ENCODE measurements around the gene BMPR1A. TPM values are rescaled to one million over a fixed set of nuclear protein-coding genes. Genes with fewer than 3 reads are reported as not detected.
"Not testable (repeated sequence)": the region's sequence is repeated elsewhere in the genome, so short reads cannot be mapped to it uniquely, and the experiment has no call there.

BMPR1A gene
- polyA plus RNA-seq, 3 donors, result 0.25 to 0.67 (median 0.61) TPM

GRCh38 chr10:86862786-86863483, 106.5 kb downstream of the BMPR1A start:
- no peak for DNase-seq
- no peaks in the 10 kb centered on the region for H3K36me3 ChIP-seq (replicated peaks in 1 of 2; ENCODE audit: control insufficient read depth in 1 of 2, insufficient read depth in 2 of 2, low read length in 2 of 2)
- H3K27ac ChIP-seq (ENCODE audit: low read depth in 1 of 2, low read length in 2 of 2), result no peak overlapping the region
- no peak overlapping the region for H3K4me3 ChIP-seq (replicated peaks in 1 of 3; ENCODE audit: low read depth in 2 of 3, low read length in 3 of 3)
- peaks cover 0 to 2% of the 10 kb centered on the region in 2 donors for H3K27me3 ChIP-seq (ENCODE audit: control insufficient read depth in 2 of 2, insufficient read depth in 2 of 2, low read length in 2 of 2)
- H3K4me2 ChIP-seq (replicated peaks; ENCODE audit: extremely low read depth, low read length, poor library complexity, severe bottlenecking), result no peak overlapping the region
- no peak for TF ChIP-seq CTCF (IDR thresholded peaks at IDR 0.05)
- Mint-ChIP-seq H3K4me1 (peaks cover 5% of the 10 kb centered on the region), H3K27ac (no peak overlapping the region), H3K27me3 (ENCODE audit: low read depth in 3 of 3) (peaks cover 2 to 5% (median 2%) of the 10 kb centered on the region in 3 donors), H3K4me3 (no peak overlapping the region), H3K36me3 (no peaks in the 10 kb centered on the region), H3K9me3 (no peaks in the 10 kb centered on the region)
- intact Hi-C loops (cut with micrococcal nuclease), result no loop called here
- no CpG with 5 or more reads among the region's 7 CpGs for WGBS (ENCODE audit: insufficient coverage)
- H3K9ac ChIP-seq (ENCODE audit: insufficient read depth, low read length, poor library complexity, severe bottlenecking), result no peak overlapping the region
- H4K20me1 ChIP-seq (ENCODE audit: insufficient read depth, low read length), result no peaks in the 10 kb centered on the region
- no peak overlapping the region for H2AFZ ChIP-seq (ENCODE audit: insufficient read depth, low read depth, low read length, poor library complexity, severe bottlenecking)
- H3K79me2 ChIP-seq (ENCODE audit: insufficient read depth, low read length), result no peaks in the 10 kb centered on the region
- no peaks in the 10 kb centered on the region for H3K9me3 ChIP-seq (replicated peaks in 1 of 2; ENCODE audit: control insufficient read depth in 1 of 2, insufficient read depth in 1 of 2, low read length in 2 of 2)
- H3K4me1 ChIP-seq (ENCODE audit: control insufficient read depth in 1 of 2, insufficient read depth in 2 of 2, low read length in 2 of 2), result no peaks in the 10 kb centered on the region

GRCh38 chr10:86863484-86863842, 107.0 kb downstream of the BMPR1A start:
- H2AFZ ChIP-seq (ENCODE audit: insufficient read depth, low read depth, low read length, poor library complexity, severe bottlenecking), result no peak overlapping the region
- intact Hi-C loops (cut with micrococcal nuclease), result no loop called here
- no peaks in the 10 kb centered on the region for H3K36me3 ChIP-seq (replicated peaks in 1 of 2; ENCODE audit: control insufficient read depth in 1 of 2, insufficient read depth in 2 of 2, low read length in 2 of 2)
- H4K20me1 ChIP-seq (ENCODE audit: insufficient read depth, low read length), result no peaks in the 10 kb centered on the region
- no peaks in the 10 kb centered on the region for H3K36me3 Mint-ChIP-seq
- H3K9ac ChIP-seq (ENCODE audit: insufficient read depth, low read length, poor library complexity, severe bottlenecking), result no peak overlapping the region
- no peaks in the 10 kb centered on the region for H3K79me2 ChIP-seq (ENCODE audit: insufficient read depth, low read length)
- H3K27me3 ChIP-seq (ENCODE audit: control insufficient read depth in 2 of 2, insufficient read depth in 2 of 2, low read length in 2 of 2), result peaks cover 0 to 3% of the 10 kb centered on the region in 2 donors
- H3K27ac ChIP-seq (ENCODE audit: low read depth in 1 of 2, low read length in 2 of 2), result no peak overlapping the region
- H3K9me3 ChIP-seq (replicated peaks in 1 of 2; ENCODE audit: control insufficient read depth in 1 of 2, insufficient read depth in 1 of 2, low read length in 2 of 2), result no peaks in the 10 kb centered on the region
- H3K4me2 ChIP-seq (replicated peaks; ENCODE audit: extremely low read depth, low read length, poor library complexity, severe bottlenecking), result no peak overlapping the region
- no peak overlapping the region for H3K27ac Mint-ChIP-seq
- H3K4me1 ChIP-seq (ENCODE audit: control insufficient read depth in 1 of 2, insufficient read depth in 2 of 2, low read length in 2 of 2), result no peaks in the 10 kb centered on the region
- no peak overlapping the region for H3K4me3 ChIP-seq (replicated peaks in 1 of 3; ENCODE audit: low read depth in 2 of 3, low read length in 3 of 3)
- WGBS (ENCODE audit: insufficient coverage), result 94% methylated on average over 2 of the region's 3 CpGs
- no peak for TF ChIP-seq CTCF (IDR thresholded peaks at IDR 0.05)
- H3K27me3 Mint-ChIP-seq (ENCODE audit: low read depth in 3 of 3), result peaks cover 2 to 6% (median 2%) of the 10 kb centered on the region in 3 donors
- DNase-seq, result no peak
- H3K4me3 Mint-ChIP-seq, result no peak overlapping the region
- H3K4me1 Mint-ChIP-seq, result peaks cover 2% of the 10 kb centered on the region
- no peaks in the 10 kb centered on the region for H3K9me3 Mint-ChIP-seq

GRCh38 chr10:86865011-86865811, 108.8 kb downstream of the BMPR1A start:
- H3K4me3 ChIP-seq (replicated peaks in 1 of 3; ENCODE audit: low read depth in 2 of 3, low read length in 3 of 3), result not testable (repeated sequence)

More at GRCh38 chr10:86865011-86865811, 108.8 kb downstream of the BMPR1A start:
- H3K9ac ChIP-seq (ENCODE audit: insufficient read depth, low read length, poor library complexity, severe bottlenecking); H3K9me3 ChIP-seq (replicated peaks in 1 of 2; ENCODE audit: control insufficient read depth in 1 of 2, insufficient read depth in 1 of 2, low read length in 2 of 2); H3K4me1 ChIP-seq (ENCODE audit: control insufficient read depth in 1 of 2, insufficient read depth in 2 of 2, low read length in 2 of 2); H3K27ac ChIP-seq (ENCODE audit: low read depth in 1 of 2, low read length in 2 of 2); H3K9me3 Mint-ChIP-seq; H3K4me2 ChIP-seq (replicated peaks; ENCODE audit: extremely low read depth, low read length, poor library complexity, severe bottlenecking); H3K4me3 Mint-ChIP-seq; intact Hi-C loops (cut with micrococcal nuclease); DNase-seq; H3K36me3 ChIP-seq (replicated peaks in 1 of 2; ENCODE audit: control insufficient read depth in 1 of 2, insufficient read depth in 2 of 2, low read length in 2 of 2); H4K20me1 ChIP-seq (ENCODE audit: insufficient read depth, low read length); H3K79me2 ChIP-seq (ENCODE audit: insufficient read depth, low read length); H3K27ac Mint-ChIP-seq; H2AFZ ChIP-seq (ENCODE audit: insufficient read depth, low read depth, low read length, poor library complexity, severe bottlenecking); H3K4me1 Mint-ChIP-seq; H3K36me3 Mint-ChIP-seq; H3K27me3 ChIP-seq (ENCODE audit: control insufficient read depth in 2 of 2, insufficient read depth in 2 of 2, low read length in 2 of 2); H3K27me3 Mint-ChIP-seq (ENCODE audit: low read depth in 3 of 3): not testable (repeated sequence)
- WGBS (ENCODE audit: insufficient coverage), result 89% methylated on average over 6 of the region's 11 CpGs

All from CD14-positive monocyte (primary cell).